Measurements from ENCODE around the gene PLXND1.

Gene PLXND1

DNA sequence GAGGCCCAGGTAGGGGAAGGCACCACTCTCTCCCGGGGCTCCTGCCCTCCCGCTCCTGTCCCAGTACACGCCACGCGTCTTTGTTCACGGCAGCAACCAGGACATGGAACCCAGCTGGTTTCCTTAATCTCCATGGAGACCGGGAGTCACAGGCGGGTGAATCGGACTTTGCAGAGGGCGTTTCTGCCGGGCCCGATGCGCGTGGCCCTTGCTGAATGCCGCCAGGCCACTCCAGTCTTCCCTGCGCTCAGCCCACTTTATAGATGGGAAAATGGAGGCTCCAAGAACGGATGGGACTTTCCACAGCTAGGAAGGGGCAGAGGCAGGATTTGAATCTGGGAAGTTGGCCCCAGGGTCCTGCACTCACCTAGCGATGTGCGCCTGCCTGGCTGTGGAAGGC is 7.4 kb downstream of the PLXND1 start:
- no peaks in the 10 kb centered on the region for H3K36me3 ChIP-seq (replicated peaks)
- H3K27me3 ChIP-seq (replicated peaks): no peaks in the 10 kb centered on the region
- H3K27ac ChIP-seq: peak overlapping the region; percentile 92
- TF ChIP-seq, protein P1, sequence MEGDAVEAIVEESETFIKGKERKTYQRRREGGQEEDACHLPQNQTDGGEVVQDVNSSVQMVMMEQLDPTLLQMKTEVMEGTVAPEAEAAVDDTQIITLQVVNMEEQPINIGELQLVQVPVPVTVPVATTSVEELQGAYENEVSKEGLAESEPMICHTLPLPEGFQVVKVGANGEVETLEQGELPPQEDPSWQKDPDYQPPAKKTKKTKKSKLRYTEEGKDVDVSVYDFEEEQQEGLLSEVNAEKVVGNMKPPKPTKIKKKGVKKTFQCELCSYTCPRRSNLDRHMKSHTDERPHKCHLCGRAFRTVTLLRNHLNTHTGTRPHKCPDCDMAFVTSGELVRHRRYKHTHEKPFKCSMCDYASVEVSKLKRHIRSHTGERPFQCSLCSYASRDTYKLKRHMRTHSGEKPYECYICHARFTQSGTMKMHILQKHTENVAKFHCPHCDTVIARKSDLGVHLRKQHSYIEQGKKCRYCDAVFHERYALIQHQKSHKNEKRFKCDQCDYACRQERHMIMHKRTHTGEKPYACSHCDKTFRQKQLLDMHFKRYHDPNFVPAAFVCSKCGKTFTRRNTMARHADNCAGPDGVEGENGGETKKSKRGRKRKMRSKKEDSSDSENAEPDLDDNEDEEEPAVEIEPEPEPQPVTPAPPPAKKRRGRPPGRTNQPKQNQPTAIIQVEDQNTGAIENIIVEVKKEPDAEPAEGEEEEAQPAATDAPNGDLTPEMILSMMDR (IDR thresholded peaks at IDR 0.05; ENCODE audit: low read depth, low read length, missing control alignments): no peak
- no peak for DNase-seq
- in situ Hi-C loops (cut with HindIII; ENCODE audit: low pct_ligation_motif_present, low sequenced_read_pairs): no loop called here
- peak overlapping the region; percentile 9 for H3K4me3 ChIP-seq (ENCODE audit: low read depth, low read length)

DNA sequence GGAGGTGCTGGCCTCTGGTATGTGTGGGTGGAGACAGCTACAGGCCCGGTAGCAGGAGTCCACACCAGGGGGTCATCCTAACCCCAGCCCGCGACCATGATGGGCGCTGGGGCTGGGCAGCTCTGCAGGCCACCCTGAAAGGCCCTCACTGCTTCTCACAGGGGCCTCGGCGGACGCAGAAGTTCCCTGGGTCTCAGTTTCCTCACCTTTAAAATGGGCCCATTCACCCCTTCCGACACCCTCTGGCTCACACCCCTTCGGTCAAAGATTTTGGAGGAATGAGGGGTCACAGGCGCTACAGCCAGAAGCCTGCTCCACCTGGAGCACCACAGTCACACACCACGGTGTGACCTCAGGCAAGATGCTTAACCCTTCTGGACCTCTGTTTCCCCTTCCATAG is 8.0 kb downstream of the PLXND1 start:
- no peaks in the 10 kb centered on the region for H3K36me3 ChIP-seq (replicated peaks)
- H3K4me3 ChIP-seq (ENCODE audit: low read depth, low read length): no peak overlapping the region
- no peak for DNase-seq
- TF ChIP-seq, protein P1 (IDR thresholded peaks at IDR 0.05; ENCODE audit: low read depth, low read length, missing control alignments): no peak
- H3K27ac ChIP-seq: peak overlapping the region; percentile 92
- in situ Hi-C loops (cut with HindIII; ENCODE audit: low pct_ligation_motif_present, low sequenced_read_pairs): no loop called here
- H3K27me3 ChIP-seq (replicated peaks): no peaks in the 10 kb centered on the region

DNA sequence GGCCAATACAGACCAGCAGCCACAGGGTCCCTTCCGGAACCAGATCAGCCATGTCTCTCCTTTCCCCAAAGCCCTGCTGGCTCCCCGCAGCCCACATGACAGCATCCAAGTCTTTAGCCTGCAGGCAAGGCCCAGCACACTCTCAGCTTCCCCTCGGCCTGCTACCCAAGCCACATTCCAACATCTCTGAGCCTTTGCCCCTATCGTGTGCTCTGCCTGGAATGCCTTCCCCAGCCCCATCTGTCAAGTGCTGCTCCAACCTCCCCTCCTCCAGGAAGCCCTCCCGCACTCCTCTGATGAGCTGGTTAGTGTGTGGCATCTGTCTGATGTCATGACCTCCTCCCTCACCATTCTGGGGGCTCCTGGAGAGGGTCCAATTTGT is 8.5 kb downstream of the PLXND1 start:
- no peak overlapping the region for H3K4me3 ChIP-seq (ENCODE audit: low read depth, low read length)

DNA sequence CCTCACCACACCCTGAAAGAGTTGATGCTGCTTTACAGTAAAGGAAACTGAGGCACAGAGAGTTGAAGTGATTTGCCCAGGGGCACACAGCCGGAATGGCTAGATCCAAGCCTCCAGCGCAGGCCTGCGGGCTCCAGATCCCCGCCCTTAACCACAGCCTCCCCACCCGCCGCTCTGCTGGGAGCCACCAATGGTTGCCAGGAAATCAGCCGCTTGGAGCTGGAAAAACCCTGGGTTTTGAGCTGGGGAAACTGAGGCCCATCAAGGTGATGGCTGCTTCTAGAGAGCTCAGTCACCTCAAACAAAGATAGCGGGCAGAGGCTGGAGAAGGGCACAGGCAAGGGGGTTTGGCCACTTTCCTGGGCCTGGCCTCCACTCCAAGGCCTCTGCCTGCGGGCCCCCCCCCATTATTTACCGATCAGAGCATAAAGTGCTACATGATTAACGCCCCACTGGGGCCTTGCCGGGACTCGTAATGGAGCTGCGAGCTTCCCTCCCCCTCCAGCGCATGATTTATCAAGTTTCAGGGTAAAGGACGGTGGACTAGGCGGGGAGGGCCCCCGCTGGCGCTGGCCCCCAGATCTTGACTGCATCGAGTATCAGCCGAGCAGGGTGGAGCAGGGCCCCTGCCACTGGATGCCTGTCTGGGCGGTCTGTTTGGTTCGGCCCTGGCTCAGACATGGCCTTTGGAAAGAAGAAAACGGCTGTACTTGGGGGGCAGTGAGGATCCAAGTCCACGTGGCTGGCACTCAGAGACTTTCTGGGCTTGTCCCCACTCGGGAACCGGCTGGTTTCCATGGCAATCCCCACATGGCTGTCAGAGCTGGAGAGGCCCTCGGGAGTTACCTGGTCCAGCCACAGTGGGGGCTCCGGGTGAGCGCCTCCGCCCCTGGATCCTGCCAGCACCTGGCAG is 9.1 kb downstream of the PLXND1 start:
- Histone ChIP-seq H3K27ac (peak overlapping the region; percentile 92), H3K4me3 (ENCODE audit: low read depth, low read length) (no peak overlapping the region), H3K27me3 (replicated peaks) (no peaks in the 10 kb centered on the region), H3K36me3 (replicated peaks) (no peaks in the 10 kb centered on the region)
- in situ Hi-C loops (cut with HindIII; ENCODE audit: low pct_ligation_motif_present, low sequenced_read_pairs): no loop called here
- TF ChIP-seq, protein P1 (IDR thresholded peaks at IDR 0.05; ENCODE audit: low read depth, low read length, missing control alignments): no peak
- peak; percentile 55 for DNase-seq

More for the DNA sequence above, 8.5 kb downstream of the PLXND1 start:
- TF ChIP-seq, protein P1 (IDR thresholded peaks at IDR 0.05; ENCODE audit: low read depth, low read length, missing control alignments): no peak
- in situ Hi-C loops (cut with HindIII; ENCODE audit: low pct_ligation_motif_present, low sequenced_read_pairs): no loop called here
- Histone ChIP-seq H3K27ac (peak overlapping the region; percentile 92), H3K27me3 (replicated peaks) (no peaks in the 10 kb centered on the region), H3K36me3 (replicated peaks) (no peaks in the 10 kb centered on the region)
- no peak for DNase-seq

DNA sequence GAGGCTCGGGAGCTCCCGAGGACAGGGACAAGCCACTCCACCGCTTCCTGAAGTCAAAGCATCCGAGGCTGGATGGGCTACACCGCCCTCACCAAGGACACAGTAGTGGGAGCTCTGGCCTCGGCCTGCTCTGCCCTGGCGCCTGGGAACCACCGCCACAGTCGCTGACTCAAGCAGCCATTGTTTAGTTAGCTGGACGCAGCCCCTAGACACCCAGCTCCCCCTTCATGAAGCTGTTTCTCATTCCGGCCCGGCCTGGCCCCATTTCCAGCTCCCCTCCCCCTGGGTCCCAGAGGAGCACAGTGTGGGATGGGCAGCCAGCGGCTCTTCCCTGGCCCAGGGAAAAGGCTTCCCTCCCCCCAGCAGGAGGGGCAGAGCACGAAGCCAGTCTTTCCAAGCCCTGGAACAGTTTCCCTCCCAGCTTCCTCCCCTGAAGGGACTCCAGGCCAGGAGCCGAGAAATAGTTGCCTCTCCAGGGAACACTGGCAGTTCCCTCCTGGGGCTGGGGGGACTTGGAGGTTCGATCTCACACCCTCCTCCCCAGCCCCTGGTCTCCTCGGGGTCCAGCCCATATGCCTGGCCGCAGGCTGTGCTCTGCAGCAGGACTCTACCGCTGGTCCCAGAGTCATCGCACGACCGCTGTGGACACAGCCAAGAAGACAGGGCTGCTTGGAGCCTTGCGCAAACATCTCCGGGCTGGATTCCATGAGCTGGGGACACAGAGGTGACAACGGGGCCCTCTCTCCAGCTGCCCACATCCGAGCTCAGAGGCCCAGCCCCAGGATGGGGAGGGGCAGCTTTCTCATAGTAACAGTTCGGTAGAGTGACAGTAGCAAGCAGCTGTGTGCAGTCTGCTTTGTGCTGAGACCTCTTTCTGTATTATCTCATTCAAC is 10.0 kb downstream of the PLXND1 start:
- Histone ChIP-seq H3K27ac (peak overlapping the region; percentile 92), H3K36me3 (replicated peaks) (no peaks in the 10 kb centered on the region), H3K27me3 (replicated peaks) (no peaks in the 10 kb centered on the region), H3K4me3 (ENCODE audit: low read depth, low read length) (peak overlapping the region; percentile 17)
- DNase-seq: peak; percentile 94
- in situ Hi-C loops (cut with HindIII; ENCODE audit: low pct_ligation_motif_present, low sequenced_read_pairs): no loop called here
- TF ChIP-seq, protein P1 (IDR thresholded peaks at IDR 0.05; ENCODE audit: low read depth, low read length, missing control alignments): peak; percentile 18
